Measurements from ENCODE around the gene STK10. TPM values are rescaled to one million over a fixed set of nuclear protein-coding genes. Genes with fewer than 3 reads are reported as not detected.
"Not testable (repeated sequence)": the region's sequence is repeated elsewhere in the genome, so short reads cannot be mapped to it uniquely, and the experiment has no call there.

Gene STK10
- 15.8 TPM for polyA plus RNA-seq (ENCODE audit: insufficient read length)

GRCh38 chr5:172188033-172188892, at the start of gene STK10:
STK10 (minus strand) TSS chr5:172188224; CDS start chr5:172188042, 182 bp downstream.
- DNase-seq (ENCODE audit: low read depth): peak; percentile 70

GRCh38 chr5:172235827-172236736, 48.1 kb upstream of the STK10 start:
- DNase-seq (ENCODE audit: low read depth): peak; percentile 13

- DNase-seq (ENCODE audit: low read depth): no peak
Measured at GRCh38 chr5:172235132-172235780, 47.2 kb upstream of the STK10 start.

GRCh38 chr5:172234031-172234430, 46.0 kb upstream of the STK10 start:
- DNase-seq (ENCODE audit: low read depth): no peak

GRCh38 chr5:172229904-172230303, 41.9 kb upstream of the STK10 start:
- no peak for DNase-seq (ENCODE audit: low read depth)

GRCh38 chr5:172224996-172225395, 37.0 kb upstream of the STK10 start:
- no peak for DNase-seq (ENCODE audit: low read depth)

- DNase-seq (ENCODE audit: low read depth): no peak
Measured at GRCh38 chr5:172223901-172224873, 36.2 kb upstream of the STK10 start.

GRCh38 chr5:172219296-172219695, 31.3 kb upstream of the STK10 start:
- DNase-seq (ENCODE audit: low read depth): no peak

- DNase-seq (ENCODE audit: low read depth): no peak
Measured at GRCh38 chr5:172216345-172216744, 28.3 kb upstream of the STK10 start.

GRCh38 chr5:172213126-172213525, 25.1 kb upstream of the STK10 start:
- DNase-seq (ENCODE audit: low read depth): no peak

GRCh38 chr5:172211676-172212075, 23.7 kb upstream of the STK10 start:
- no peak for DNase-seq (ENCODE audit: low read depth)

GRCh38 chr5:172209714-172210113, 21.7 kb upstream of the STK10 start:
- no peak for DNase-seq (ENCODE audit: low read depth)

GRCh38 chr5:172207511-172207910, 19.5 kb upstream of the STK10 start:
- DNase-seq (ENCODE audit: low read depth): no peak

GRCh38 chr5:172205984-172206383, 18.0 kb upstream of the STK10 start:
- not testable (repeated sequence) for DNase-seq (ENCODE audit: low read depth)

- DNase-seq (ENCODE audit: low read depth): no peak
Measured at GRCh38 chr5:172200476-172200875, 12.5 kb upstream of the STK10 start.

GRCh38 chr5:172199446-172199845, 11.4 kb upstream of the STK10 start:
- no peak for DNase-seq (ENCODE audit: low read depth)

- DNase-seq (ENCODE audit: low read depth): not testable (repeated sequence)
Measured at GRCh38 chr5:172197775-172198174, 9.8 kb upstream of the STK10 start.

GRCh38 chr5:172194985-172195774, 7.2 kb upstream of the STK10 start:
- DNase-seq (ENCODE audit: low read depth): no peak

GRCh38 chr5:172193872-172194271, 5.8 kb upstream of the STK10 start, which contains the start of gene EFCAB9:
EFCAB9 (plus strand) TSS chr5:172194172; CDS start chr5:172194173, 1 bp downstream.
- DNase-seq (ENCODE audit: low read depth): no peak
